Mucosa of descending colon (tissue), 3 donors: ENCODE measurements around the gene TBC1D4. TPM values are rescaled to one million over a fixed set of nuclear protein-coding genes. Genes with fewer than 3 reads are reported as not detected.

Source experiments
- ATAC-seq: fragments of 200-7000 bp; cut with Tn5 transposase; one replicate; pipeline ENCODE4 v1.9.1; 2020; ENCODE audit warnings: mild to moderate bottlenecking, moderate library complexity
- DNase-seq, 3 donors: peaks; one replicate each; pipeline ENCODE4 v3.0.0-alpha.2; 2020
- H3K36me3 ChIP-seq: fragments of 200-600 bp; one replicate; pipeline ENCODE4 v1.8.0; 2021; ENCODE audit warnings: low read depth, mild to moderate bottlenecking
- H3K4me1 ChIP-seq: fragments of 200-600 bp; one replicate; pipeline ENCODE4 v1.8.0; 2021; ENCODE audit warnings: low read depth, mild to moderate bottlenecking
- H3K4me3 ChIP-seq: fragments of 200-600 bp; one replicate; pipeline ENCODE4 v1.8.0; 2021; ENCODE audit warnings: mild to moderate bottlenecking
- H3K9me3 ChIP-seq: fragments of 200-600 bp; one replicate; pipeline ENCODE4 v1.8.0; 2021; ENCODE audit warnings: mild to moderate bottlenecking
- intact Hi-C, 2 donors: fragments of 100-400 bp; cut with DNase I in 1 of 2; cut with micrococcal nuclease in 1 of 2; formaldehyde crosslinking; loops; one replicate each; pipeline versions ENCODE4 v1.11.0 to v1.11.1; 2022; cut with DNase I, micrococcal nuclease
- total RNA-seq, 3 donors: library from RNA; stranded (reverse); fragmentation: NEBNext Ultra II Directional in 2 of 3; extraction: Animal tissue kit (Norgen Biotek cat#: 25700) in 2 of 3; gene quantifications; one replicate each; pipeline versions ENCODE4 v1.2.1 to v1.2.4, GENCODE V29; 2021 to 2023
- TF ChIP-seq, protein P1 (sequence below): fragments of 200-600 bp; IDR thresholded peaks from one replicate; pipeline ENCODE4 v1.8.0; 2022; ENCODE audit warnings: antibody characterized with exemption, mild to moderate bottlenecking
- donor health status: DM: no; HTN: no; CAD: no; lungs with moderate emphysema.
- donor health status: DM: no; HTN: no; CAD: no.
- donor health status: DM: no; HTN: yes; CAD: no.

The TBC1D4 gene
- total RNA-seq, 3 donors from 2014 or later: 13.4 to 24.6 (median 13.8) TPM

DNA sequence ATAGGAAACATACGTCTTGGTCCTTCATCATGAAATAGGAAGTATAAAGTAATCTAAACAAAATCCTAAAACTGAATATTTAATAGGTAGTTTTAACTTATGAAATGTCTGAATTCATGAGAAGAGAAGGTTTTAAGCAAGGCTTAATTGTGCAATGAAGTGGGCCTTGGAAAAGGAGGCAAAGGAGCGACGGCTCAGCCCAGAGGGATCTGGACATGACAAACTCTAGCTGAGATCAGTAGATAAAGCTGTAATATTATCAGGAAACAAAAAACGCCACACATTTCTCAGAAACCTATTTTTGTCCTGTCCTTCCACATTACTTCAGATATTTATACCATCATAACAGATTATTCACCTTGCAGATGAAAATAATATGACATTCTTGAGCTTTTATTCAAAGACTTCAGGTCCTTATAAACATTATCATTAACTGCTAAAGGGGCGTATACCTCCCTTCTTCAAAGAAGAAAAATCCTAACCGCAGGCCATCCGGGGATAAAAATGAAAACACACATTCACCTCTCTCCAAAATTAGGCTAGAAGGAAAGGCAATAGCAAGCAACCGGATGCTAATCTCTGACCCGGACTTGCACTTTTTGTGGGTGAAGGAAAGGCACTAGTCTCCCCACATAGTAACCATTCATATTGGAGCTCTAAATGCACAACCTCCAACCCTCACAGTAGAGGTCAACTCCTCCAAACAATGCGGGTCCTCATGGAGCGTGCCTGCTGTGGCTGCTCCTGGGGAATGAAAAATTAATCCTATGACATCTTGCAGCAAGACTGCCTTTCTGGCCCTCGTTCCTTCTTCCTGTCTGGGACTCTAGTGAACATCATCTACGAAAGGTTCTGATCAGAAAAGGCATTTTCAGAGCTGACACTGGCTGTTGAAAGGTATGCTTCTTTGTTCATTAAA, 108.8 kb downstream of the TBC1D4 start:
- Histone ChIP-seq H3K4me1 (no peaks in the 10 kb centered on the region), H3K36me3 (no peaks in the 10 kb centered on the region), H3K9me3 (no peaks in the 10 kb centered on the region), H3K4me3 (no peak overlapping the region)
- intact Hi-C loops: loop anchor here in 1 of 2 donors (10.0 kb wide), 1 partner anchor 112 kb away; the partner anchor contains the start of gene TBC1D4
- DNase-seq (no peak), ATAC-seq (no peak)
- TF ChIP-seq, protein P1, sequence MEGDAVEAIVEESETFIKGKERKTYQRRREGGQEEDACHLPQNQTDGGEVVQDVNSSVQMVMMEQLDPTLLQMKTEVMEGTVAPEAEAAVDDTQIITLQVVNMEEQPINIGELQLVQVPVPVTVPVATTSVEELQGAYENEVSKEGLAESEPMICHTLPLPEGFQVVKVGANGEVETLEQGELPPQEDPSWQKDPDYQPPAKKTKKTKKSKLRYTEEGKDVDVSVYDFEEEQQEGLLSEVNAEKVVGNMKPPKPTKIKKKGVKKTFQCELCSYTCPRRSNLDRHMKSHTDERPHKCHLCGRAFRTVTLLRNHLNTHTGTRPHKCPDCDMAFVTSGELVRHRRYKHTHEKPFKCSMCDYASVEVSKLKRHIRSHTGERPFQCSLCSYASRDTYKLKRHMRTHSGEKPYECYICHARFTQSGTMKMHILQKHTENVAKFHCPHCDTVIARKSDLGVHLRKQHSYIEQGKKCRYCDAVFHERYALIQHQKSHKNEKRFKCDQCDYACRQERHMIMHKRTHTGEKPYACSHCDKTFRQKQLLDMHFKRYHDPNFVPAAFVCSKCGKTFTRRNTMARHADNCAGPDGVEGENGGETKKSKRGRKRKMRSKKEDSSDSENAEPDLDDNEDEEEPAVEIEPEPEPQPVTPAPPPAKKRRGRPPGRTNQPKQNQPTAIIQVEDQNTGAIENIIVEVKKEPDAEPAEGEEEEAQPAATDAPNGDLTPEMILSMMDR: no peak

DNA sequence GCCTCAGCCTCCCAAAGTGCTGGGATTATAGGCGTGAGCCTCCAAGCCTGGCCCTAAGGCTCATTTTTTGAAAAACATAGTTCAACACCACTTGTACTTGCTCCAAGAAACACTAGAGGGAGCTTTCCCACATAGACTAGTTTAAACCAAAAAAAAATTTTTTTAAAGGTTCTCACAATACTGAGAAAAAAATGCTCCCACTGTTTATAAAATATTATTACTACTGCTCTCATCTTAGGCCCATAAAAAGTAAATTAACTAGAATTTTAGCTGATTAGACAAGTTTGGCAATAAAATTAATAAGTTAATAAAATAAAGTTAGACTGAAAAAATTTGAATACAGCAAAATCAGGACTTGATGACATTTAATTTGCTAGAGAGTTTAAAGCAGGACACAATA, 109.5 kb downstream of the TBC1D4 start:
- peak in 1 of 3 donors; percentile 48 for DNase-seq
- no peaks in the 10 kb centered on the region for H3K4me1 ChIP-seq
- H3K36me3 ChIP-seq: no peaks in the 10 kb centered on the region
- TF ChIP-seq, protein P1: peak; percentile 21
- peak; percentile 70 for ATAC-seq
- no peaks in the 10 kb centered on the region for H3K9me3 ChIP-seq
- no peak overlapping the region for H3K4me3 ChIP-seq
- intact Hi-C loops: loop anchor here in 1 of 2 donors (10.0 kb wide), 1 partner anchor 112 kb away; the partner anchor contains the start of gene TBC1D4

DNA sequence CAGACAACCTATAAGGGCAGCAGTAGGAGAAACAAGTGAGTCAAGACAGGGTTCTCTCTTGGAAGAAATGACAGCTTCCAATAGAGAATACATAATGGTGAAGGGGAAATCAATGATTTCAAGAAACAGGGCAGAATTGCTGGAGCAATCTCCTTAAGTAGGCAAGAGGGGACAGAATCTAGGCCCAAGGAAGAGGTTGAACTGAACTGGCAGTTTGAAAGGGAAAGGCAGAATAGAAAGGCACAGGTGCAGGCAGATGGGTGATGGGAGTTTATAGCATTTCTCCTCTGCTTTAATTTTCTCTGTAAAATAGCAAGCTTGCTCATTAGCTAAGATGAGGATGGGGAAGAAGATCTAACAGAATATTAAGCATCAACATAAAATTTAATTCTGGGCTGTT, 110.8 kb downstream of the TBC1D4 start:
- DNase-seq (no peak), ATAC-seq (no peak)
- Histone ChIP-seq H3K4me3 (no peak overlapping the region), H3K9me3 (no peaks in the 10 kb centered on the region), H3K36me3 (no peaks in the 10 kb centered on the region), H3K4me1 (no peaks in the 10 kb centered on the region)
- TF ChIP-seq, protein P1: no peak
- intact Hi-C loops: loop anchor here in 1 of 2 donors (10.0 kb wide), 1 partner anchor 114 kb away; the partner anchor contains the start of gene TBC1D4

DNA sequence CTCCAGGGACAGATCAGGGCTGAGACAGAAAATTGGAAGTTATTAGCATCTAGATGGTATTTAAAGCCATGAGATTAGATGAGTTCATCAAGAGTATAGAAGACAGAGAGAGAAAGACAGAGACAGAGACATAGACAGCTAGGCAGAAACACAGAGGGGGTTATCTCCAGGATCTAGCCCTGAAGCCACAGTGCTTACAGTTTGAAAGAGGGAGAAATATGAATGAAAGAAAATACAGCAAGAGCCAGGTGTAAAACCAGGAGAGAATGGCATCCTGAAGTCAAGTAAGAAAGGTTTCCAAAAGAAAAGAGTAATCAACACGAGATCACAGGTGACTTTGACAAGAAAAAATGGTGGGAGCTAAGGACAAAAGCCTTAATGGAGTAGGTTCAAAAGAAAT, 111.2 kb downstream of the TBC1D4 start:
- DNase-seq: no peak
- TF ChIP-seq, protein P1: no peak
- intact Hi-C loops: loop anchor here in 1 of 2 donors (10.0 kb wide), 1 partner anchor 114 kb away; the partner anchor contains the start of gene TBC1D4
- ATAC-seq: no peak
- H3K36me3 ChIP-seq: no peaks in the 10 kb centered on the region
- no peak overlapping the region for H3K4me3 ChIP-seq
- H3K9me3 ChIP-seq: no peaks in the 10 kb centered on the region
- H3K4me1 ChIP-seq: no peaks in the 10 kb centered on the region

DNA sequence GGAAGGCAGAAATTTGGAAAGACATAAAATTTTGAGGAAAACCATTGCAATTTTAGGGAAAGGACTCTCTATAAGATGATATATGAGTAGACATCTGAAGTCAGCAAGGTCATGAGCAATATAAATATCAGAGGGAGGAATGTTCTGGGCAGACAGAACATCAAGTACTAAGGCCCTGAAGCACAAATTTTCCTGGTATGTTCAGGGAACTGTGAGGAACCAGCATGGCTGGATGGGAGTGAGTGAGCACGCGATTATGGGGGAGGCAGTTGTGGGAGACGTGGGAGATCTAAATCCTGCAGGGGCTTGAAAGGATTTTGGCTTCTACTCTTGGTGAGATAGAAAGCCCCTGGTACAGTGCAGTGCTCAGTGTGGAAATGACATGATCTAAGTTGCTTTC, 112.0 kb downstream of the TBC1D4 start:
- TF ChIP-seq, protein P1: no peak
- H3K36me3 ChIP-seq: no peaks in the 10 kb centered on the region
- H3K4me3 ChIP-seq: no peak overlapping the region
- intact Hi-C loops: loop anchor here in 1 of 2 donors (10.0 kb wide), 1 partner anchor 115 kb away; the partner anchor contains the start of gene TBC1D4
- H3K4me1 ChIP-seq: no peaks in the 10 kb centered on the region
- ATAC-seq (no peak), DNase-seq (no peak)
- H3K9me3 ChIP-seq: no peaks in the 10 kb centered on the region
